ENCODE results near the gene KCNJ10.

The KCNJ10 gene

GRCh38 chr1:160098852-160099561 lies 29.0 kb upstream of the KCNJ10 start:
- peak; percentile 98 for DNase-seq

- peak; percentile 95 for DNase-seq
Measured at GRCh38 chr1:160097911-160098851, 28.2 kb upstream of the KCNJ10 start, which contains the start of gene IGSF8. TSS of gene IGSF8 (minus strand) at chr1:160098619. CDS start at chr1:160098472, 147 bp downstream.

- DNase-seq = no peak
Measured at GRCh38 chr1:160097151-160097910, 27.4 kb upstream of the KCNJ10 start.

- DNase-seq = no peak
Measured at GRCh38 chr1:160096274-160097116, 26.5 kb upstream of the KCNJ10 start.

GRCh38 chr1:160095382-160096105 lies 25.6 kb upstream of the KCNJ10 start:
- DNase-seq = no peak

- no peak for DNase-seq
Measured at GRCh38 chr1:160094806-160095205, 24.8 kb upstream of the KCNJ10 start.

GRCh38 chr1:160094291-160094625 lies 24.3 kb upstream of the KCNJ10 start:
- no peak for DNase-seq

- no peak for DNase-seq
Measured at GRCh38 chr1:160093624-160094290, 23.8 kb upstream of the KCNJ10 start.

GRCh38 chr1:160093069-160093395 lies 23.1 kb upstream of the KCNJ10 start:
- no peak for DNase-seq

- no peak for DNase-seq
Measured at GRCh38 chr1:160092366-160093068, 22.6 kb upstream of the KCNJ10 start.

- DNase-seq = no peak
Measured at GRCh38 chr1:160091666-160092223, 21.8 kb upstream of the KCNJ10 start.

- no peak for DNase-seq
Measured at GRCh38 chr1:160090760-160091159, 20.8 kb upstream of the KCNJ10 start.

GRCh38 chr1:160089883-160090282 lies 19.9 kb upstream of the KCNJ10 start:
- no peak for DNase-seq

GRCh38 chr1:160087118-160087662 lies 17.2 kb upstream of the KCNJ10 start:
- no peak for DNase-seq

GRCh38 chr1:160086456-160086892 lies 16.5 kb upstream of the KCNJ10 start:
- DNase-seq = no peak

GRCh38 chr1:160085686-160086455 lies 15.9 kb upstream of the KCNJ10 start:
- DNase-seq = peak; percentile 77

GRCh38 chr1:160084771-160085321 lies 14.9 kb upstream of the KCNJ10 start:
- no peak for DNase-seq

- peak; percentile 80 for DNase-seq
Measured at GRCh38 chr1:160083968-160084770, 14.2 kb upstream of the KCNJ10 start.

Measured in CD4-positive, alpha-beta T cell treated with Interleukin-17A for 1 hour (primary cell).